Measurements from ENCODE around the gene DLGAP3.

The DLGAP3 gene

GRCh38 chr1:34918386-34918976 is 11.0 kb downstream of the DLGAP3 start:
- DNase-seq (ENCODE audit: low read depth), result no peak
- TF ChIP-seq, protein P1, sequence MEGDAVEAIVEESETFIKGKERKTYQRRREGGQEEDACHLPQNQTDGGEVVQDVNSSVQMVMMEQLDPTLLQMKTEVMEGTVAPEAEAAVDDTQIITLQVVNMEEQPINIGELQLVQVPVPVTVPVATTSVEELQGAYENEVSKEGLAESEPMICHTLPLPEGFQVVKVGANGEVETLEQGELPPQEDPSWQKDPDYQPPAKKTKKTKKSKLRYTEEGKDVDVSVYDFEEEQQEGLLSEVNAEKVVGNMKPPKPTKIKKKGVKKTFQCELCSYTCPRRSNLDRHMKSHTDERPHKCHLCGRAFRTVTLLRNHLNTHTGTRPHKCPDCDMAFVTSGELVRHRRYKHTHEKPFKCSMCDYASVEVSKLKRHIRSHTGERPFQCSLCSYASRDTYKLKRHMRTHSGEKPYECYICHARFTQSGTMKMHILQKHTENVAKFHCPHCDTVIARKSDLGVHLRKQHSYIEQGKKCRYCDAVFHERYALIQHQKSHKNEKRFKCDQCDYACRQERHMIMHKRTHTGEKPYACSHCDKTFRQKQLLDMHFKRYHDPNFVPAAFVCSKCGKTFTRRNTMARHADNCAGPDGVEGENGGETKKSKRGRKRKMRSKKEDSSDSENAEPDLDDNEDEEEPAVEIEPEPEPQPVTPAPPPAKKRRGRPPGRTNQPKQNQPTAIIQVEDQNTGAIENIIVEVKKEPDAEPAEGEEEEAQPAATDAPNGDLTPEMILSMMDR (IDR thresholded peaks at IDR 0.05; ENCODE audit: insufficient read depth, low read depth, low read length, missing control alignments), result no peak
- H3K4me3 ChIP-seq (ENCODE audit: low read depth, low read length), result no peak overlapping the region

DNA sequence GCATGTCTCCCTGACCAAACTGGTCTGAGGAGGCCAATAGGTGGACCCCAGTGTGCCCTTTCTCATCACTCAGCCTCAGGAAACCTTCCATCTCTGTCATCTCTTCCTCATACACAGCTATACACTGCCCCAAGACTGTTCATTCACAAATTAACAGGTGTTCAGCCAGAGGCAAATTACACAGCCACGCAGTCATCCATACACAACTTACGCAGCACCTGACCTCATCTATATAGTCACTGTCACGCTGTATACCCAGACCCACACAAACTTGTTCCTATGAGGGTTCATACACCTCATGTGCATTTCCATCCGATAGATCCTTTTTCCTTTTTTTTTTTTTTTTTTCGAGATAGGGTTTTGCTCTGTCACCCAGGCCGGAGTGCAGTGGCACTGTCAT is 12.4 kb downstream of the DLGAP3 start:
- TF ChIP-seq, protein P1 (IDR thresholded peaks at IDR 0.05; ENCODE audit: insufficient read depth, low read depth, low read length, missing control alignments), result no peak
- no peak for DNase-seq (ENCODE audit: low read depth)
- no peak overlapping the region for H3K4me3 ChIP-seq (ENCODE audit: low read depth, low read length)

- H3K4me3 ChIP-seq (ENCODE audit: low read depth, low read length), result no peak overlapping the region
- DNase-seq (ENCODE audit: low read depth), result no peak
- TF ChIP-seq, protein P1 (IDR thresholded peaks at IDR 0.05; ENCODE audit: insufficient read depth, low read depth, low read length, missing control alignments), result no peak
Measured at GRCh38 chr1:34916104-34916503, 13.3 kb downstream of the DLGAP3 start.

DNA sequence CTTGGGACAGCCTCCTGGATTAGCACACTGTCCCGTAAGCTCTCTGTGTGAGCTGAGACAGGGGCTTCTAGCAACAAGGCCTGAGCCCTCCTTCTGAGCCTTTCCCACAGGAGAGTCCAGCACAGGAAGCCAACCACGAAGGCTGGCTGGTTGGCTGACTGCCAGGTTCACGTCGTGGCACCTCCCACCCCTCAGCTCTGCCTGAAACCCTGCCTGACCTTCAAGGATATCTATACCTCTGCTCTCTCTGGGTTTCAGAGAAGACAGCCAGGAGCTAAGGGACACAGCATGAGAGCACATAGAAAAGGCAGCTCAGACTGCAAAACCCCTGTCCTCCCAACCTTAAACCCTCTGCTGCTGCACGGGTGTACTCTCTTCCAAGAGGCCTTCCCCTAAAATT is 13.9 kb downstream of the DLGAP3 start:
- no peak overlapping the region for H3K4me3 ChIP-seq (ENCODE audit: low read depth, low read length)
- TF ChIP-seq, protein P1 (IDR thresholded peaks at IDR 0.05; ENCODE audit: insufficient read depth, low read depth, low read length, missing control alignments), result no peak
- no peak for DNase-seq (ENCODE audit: low read depth)

DNA sequence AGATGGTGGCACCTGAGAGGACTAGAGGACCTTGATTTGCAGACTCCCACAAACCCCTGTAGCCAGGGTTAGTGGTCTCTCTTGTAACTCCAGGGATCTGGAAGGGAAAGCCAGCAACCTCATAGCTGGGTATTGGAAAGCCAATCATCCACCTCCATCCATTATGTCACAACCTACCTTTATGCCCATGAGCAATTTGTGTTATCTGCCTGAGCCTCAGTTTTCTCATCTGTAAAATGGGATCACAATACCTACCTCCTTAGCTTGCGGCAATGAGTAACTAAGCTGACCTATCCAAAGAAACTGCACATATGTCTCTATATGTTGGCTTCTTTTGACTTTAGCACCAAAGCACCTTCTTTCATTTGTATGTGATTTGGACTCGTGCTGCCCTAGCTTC is 14.5 kb downstream of the DLGAP3 start:
- TF ChIP-seq, protein P1 (IDR thresholded peaks at IDR 0.05; ENCODE audit: insufficient read depth, low read depth, low read length, missing control alignments), result no peak
- DNase-seq (ENCODE audit: low read depth), result no peak
- no peak overlapping the region for H3K4me3 ChIP-seq (ENCODE audit: low read depth, low read length)

DNA sequence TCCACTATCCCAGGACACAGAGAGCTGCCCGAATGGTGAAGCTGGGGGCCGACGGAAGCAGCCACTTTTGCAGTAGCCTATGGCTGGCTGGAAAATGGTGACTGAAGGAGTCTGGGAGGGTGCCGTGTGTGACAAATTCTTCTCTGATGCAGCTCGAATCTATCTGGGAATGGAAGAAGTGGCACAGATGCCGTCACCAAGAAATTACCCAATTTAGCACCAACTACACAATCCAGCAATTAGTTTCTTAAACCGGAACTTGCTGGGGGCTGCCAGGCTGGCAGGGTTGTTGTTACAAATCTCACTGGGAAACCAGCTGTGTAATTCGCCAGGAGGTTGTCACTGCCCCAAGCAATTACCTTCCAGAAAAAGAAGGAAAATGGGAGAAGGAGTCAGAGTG is 18.0 kb downstream of the DLGAP3 start:
- TF ChIP-seq, protein P1 (IDR thresholded peaks at IDR 0.05; ENCODE audit: insufficient read depth, low read depth, low read length, missing control alignments), result no peak
- DNase-seq (ENCODE audit: low read depth), result no peak
- H3K4me3 ChIP-seq (ENCODE audit: low read depth, low read length), result no peak overlapping the region

GRCh38 chr1:34910425-34910824 is 19.0 kb downstream of the DLGAP3 start:
- no peak overlapping the region for H3K4me3 ChIP-seq (ENCODE audit: low read depth, low read length)
- TF ChIP-seq, protein P1 (IDR thresholded peaks at IDR 0.05; ENCODE audit: insufficient read depth, low read depth, low read length, missing control alignments), result no peak
- DNase-seq (ENCODE audit: low read depth), result no peak

Measured in GM12865 (cell line).